Activated naive CD8-positive, alpha-beta T cell (primary cell): ENCODE data around the gene SCFD2.

ENCODE experiments used
- H3K27ac Mint-ChIP-seq: one replicate; pipeline ENCODE4 v1.8.0; 2021; ENCODE audit warnings: mixed read lengths
- H3K27me3 Mint-ChIP-seq: one replicate; pipeline ENCODE4 v1.8.0; 2021; ENCODE audit warnings: mixed read lengths
- H3K36me3 Mint-ChIP-seq: one replicate; pipeline ENCODE4 v1.8.0; 2021; ENCODE audit warnings: mixed read lengths
- H3K4me1 Mint-ChIP-seq: one replicate; pipeline ENCODE4 v1.8.0; 2021; ENCODE audit warnings: low read depth, mixed read lengths
- H3K4me3 Mint-ChIP-seq: one replicate; pipeline ENCODE4 v1.8.0; 2021; ENCODE audit warnings: mild to moderate bottlenecking, mixed read lengths
- H3K9me3 Mint-ChIP-seq: one replicate; pipeline ENCODE4 v1.8.0; 2021; ENCODE audit warnings: low read depth, mixed read lengths

Gene SCFD2

DNA sequence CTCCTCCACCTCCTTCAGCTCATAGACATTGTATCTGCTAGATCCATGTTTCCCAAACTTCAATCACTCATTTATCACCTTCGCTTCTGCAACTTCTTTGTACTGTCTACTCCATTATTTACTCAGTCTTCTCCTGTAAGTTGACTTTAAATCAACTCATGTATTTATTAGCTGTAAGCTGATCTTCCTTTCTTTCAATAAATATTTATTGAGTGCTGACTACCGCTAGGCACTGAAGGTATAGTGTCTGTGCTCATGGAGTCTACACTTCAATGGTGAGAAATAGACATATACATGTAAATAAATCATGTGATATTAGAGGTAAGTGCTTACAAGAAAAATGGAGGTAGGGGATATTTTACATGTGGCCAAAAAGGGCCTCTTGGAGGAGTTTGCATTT is 429.1 kb downstream of the SCFD2 start:
- Mint-ChIP-seq H3K27me3 (no peaks in the 10 kb centered on the region), H3K27ac (no peak overlapping the region), H3K36me3 (peaks cover 27% of the 10 kb centered on the region), H3K4me1 (peaks cover 7% of the 10 kb centered on the region), H3K9me3 (no peaks in the 10 kb centered on the region), H3K4me3 (no peak overlapping the region)

DNA sequence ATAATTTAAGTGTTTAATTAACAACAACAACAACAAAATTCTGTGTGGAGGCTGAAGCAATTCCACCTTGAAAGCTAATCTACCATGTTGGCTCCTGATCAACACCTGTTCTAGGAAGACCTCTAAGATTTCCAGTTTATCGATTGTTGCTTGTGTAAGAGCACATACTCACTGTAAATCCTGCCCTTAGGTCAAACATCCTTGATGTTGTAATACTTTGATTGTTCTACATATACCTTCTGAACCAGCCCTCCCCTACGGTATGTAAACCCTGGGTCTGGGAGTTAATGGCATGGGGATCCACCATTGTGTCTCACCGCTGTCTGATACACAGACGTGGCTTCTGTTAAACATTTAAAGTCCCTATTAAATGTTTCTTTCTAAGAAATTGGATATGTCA is 430.5 kb downstream of the SCFD2 start:
- H3K36me3 Mint-ChIP-seq = peaks cover 28% of the 10 kb centered on the region
- H3K27me3 Mint-ChIP-seq = no peaks in the 10 kb centered on the region
- no peak overlapping the region for H3K4me3 Mint-ChIP-seq
- H3K27ac Mint-ChIP-seq = no peak overlapping the region
- H3K4me1 Mint-ChIP-seq = peaks cover 7% of the 10 kb centered on the region
- no peaks in the 10 kb centered on the region for H3K9me3 Mint-ChIP-seq

- H3K9me3 Mint-ChIP-seq = no peaks in the 10 kb centered on the region
- peaks cover 28% of the 10 kb centered on the region for H3K36me3 Mint-ChIP-seq
- H3K27me3 Mint-ChIP-seq = no peaks in the 10 kb centered on the region
- no peak overlapping the region for H3K4me3 Mint-ChIP-seq
- H3K27ac Mint-ChIP-seq = no peak overlapping the region
- peaks cover 7% of the 10 kb centered on the region for H3K4me1 Mint-ChIP-seq
These were observed 432.1 kb downstream of the SCFD2 start for GRCh38 chr4:52933738-52934137.

- no peaks in the 10 kb centered on the region for H3K9me3 Mint-ChIP-seq
- no peak overlapping the region for H3K27ac Mint-ChIP-seq
- H3K27me3 Mint-ChIP-seq = no peaks in the 10 kb centered on the region
- no peak overlapping the region for H3K4me3 Mint-ChIP-seq
- H3K36me3 Mint-ChIP-seq = peaks cover 24% of the 10 kb centered on the region
- H3K4me1 Mint-ChIP-seq = peaks cover 7% of the 10 kb centered on the region
These were observed 433.0 kb downstream of the SCFD2 start for GRCh38 chr4:52932591-52933470.

GRCh38 chr4:52931243-52931642 is 434.6 kb downstream of the SCFD2 start:
- no peaks in the 10 kb centered on the region for H3K27me3 Mint-ChIP-seq
- H3K4me3 Mint-ChIP-seq = no peak overlapping the region
- no peaks in the 10 kb centered on the region for H3K9me3 Mint-ChIP-seq
- H3K4me1 Mint-ChIP-seq = peaks cover 7% of the 10 kb centered on the region
- no peak overlapping the region for H3K27ac Mint-ChIP-seq
- peaks cover 16% of the 10 kb centered on the region for H3K36me3 Mint-ChIP-seq

GRCh38 chr4:52926196-52926974 is 439.5 kb downstream of the SCFD2 start:
- Mint-ChIP-seq H3K4me1 (no peaks in the 10 kb centered on the region), H3K4me3 (no peak overlapping the region), H3K27ac (no peak overlapping the region), H3K9me3 (no peaks in the 10 kb centered on the region), H3K27me3 (no peaks in the 10 kb centered on the region), H3K36me3 (peaks cover 11% of the 10 kb centered on the region)

DNA sequence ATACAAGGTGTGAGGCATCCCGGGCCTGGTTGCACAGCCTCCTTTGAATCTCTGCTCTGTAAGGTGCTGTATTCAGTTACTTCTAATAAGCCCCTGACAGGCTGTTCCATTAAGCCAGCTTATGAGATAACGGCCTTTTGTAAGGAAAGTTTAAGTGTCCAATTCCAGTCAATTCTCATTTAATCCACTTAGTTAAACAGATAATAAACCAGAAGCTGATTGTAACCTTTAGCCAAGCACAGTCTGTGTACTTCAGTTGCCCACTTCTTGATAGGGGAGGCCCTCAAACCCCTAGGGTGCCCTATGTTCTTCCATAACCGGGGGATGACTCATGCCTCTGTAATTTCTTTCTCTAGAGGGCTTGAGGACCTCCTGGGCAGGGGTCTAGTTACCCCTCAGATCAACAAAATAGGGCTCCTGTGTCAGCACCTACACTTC is 440.3 kb downstream of the SCFD2 start:
- no peak overlapping the region for H3K4me3 Mint-ChIP-seq
- H3K27me3 Mint-ChIP-seq = no peaks in the 10 kb centered on the region
- H3K4me1 Mint-ChIP-seq = no peaks in the 10 kb centered on the region
- H3K36me3 Mint-ChIP-seq = peaks cover 12% of the 10 kb centered on the region
- no peak overlapping the region for H3K27ac Mint-ChIP-seq
- no peaks in the 10 kb centered on the region for H3K9me3 Mint-ChIP-seq

GRCh38 chr4:52919461-52919860 is 446.4 kb downstream of the SCFD2 start:
- Mint-ChIP-seq H3K9me3 (no peaks in the 10 kb centered on the region), H3K36me3 (peaks cover 9% of the 10 kb centered on the region), H3K4me3 (no peak overlapping the region), H3K4me1 (no peaks in the 10 kb centered on the region), H3K27me3 (no peaks in the 10 kb centered on the region), H3K27ac (no peak overlapping the region)

DNA sequence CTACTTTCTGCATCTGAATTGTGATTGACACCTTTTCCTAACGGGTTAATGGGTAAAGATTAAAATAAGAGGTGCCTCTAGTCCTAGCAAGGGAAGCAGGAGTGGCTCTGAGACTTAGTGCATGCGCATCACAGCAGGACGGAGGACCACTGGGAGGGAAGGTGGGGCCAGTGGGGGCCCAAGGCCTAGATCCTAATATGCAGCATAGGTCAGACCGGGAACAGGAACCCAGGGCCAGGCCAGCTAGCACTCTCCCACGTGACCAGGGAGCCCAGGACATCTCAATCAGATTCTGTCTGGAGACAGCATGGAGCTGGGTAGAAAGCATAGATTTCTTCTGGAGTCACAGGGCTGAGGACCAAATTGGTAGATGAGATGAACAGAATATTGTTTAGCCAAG is 448.0 kb downstream of the SCFD2 start:
- Mint-ChIP-seq H3K4me1 (no peaks in the 10 kb centered on the region), H3K4me3 (no peak overlapping the region), H3K36me3 (peaks cover 9% of the 10 kb centered on the region), H3K27ac (no peak overlapping the region), H3K27me3 (no peaks in the 10 kb centered on the region), H3K9me3 (no peaks in the 10 kb centered on the region)

- Mint-ChIP-seq H3K4me1 (no peaks in the 10 kb centered on the region), H3K4me3 (no peak overlapping the region), H3K27ac (no peak overlapping the region), H3K27me3 (no peaks in the 10 kb centered on the region), H3K9me3 (no peaks in the 10 kb centered on the region), H3K36me3 (peaks cover 10% of the 10 kb centered on the region)
These were observed 450.0 kb downstream of the SCFD2 start for GRCh38 chr4:52915730-52916300.

DNA sequence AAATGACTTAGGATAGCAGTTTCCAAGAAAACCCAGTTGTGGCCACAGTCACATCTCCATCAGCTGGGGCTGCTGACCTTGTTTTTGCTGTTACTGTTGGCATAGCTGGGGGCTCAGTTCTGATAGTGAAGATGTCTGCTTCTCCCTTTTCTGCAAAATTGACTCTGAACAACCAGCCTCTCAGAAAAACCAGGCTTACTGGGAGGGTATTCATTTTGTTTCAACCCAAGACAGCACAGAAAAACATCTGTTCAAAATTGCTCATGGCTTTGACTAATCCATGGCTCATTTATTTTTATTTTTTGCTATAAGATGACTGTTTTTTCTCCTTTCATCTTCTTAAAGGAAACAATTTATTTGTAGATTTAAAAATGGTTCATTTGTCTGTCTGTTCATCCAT is 450.7 kb downstream of the SCFD2 start:
- Mint-ChIP-seq H3K27ac (no peak overlapping the region), H3K4me3 (no peak overlapping the region), H3K4me1 (no peaks in the 10 kb centered on the region), H3K27me3 (no peaks in the 10 kb centered on the region), H3K9me3 (no peaks in the 10 kb centered on the region), H3K36me3 (peaks cover 7% of the 10 kb centered on the region)

GRCh38 chr4:52914051-52914605 is 451.7 kb downstream of the SCFD2 start:
- Mint-ChIP-seq H3K4me3 (no peak overlapping the region), H3K9me3 (no peaks in the 10 kb centered on the region), H3K36me3 (peaks cover 9% of the 10 kb centered on the region), H3K27ac (no peak overlapping the region), H3K27me3 (no peaks in the 10 kb centered on the region), H3K4me1 (no peaks in the 10 kb centered on the region)

DNA sequence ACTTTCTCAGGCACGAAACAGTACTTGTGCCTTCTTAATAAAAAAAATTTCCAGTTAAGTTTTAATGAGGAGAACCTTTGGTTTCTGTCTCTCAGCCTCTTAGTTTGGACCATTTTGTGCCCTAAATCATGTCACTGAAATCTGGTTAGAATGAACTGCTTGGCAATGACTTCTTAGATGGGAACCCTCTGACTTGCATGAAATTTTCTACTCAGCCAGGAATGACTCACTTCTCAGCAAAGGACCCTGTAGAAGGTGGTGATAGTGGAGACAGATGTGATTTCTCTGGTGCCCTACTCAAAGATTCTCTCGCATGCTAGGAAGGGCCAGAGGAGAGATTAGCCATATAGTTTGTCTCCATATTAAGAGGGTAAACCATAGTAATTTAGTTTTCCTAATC is 453.3 kb downstream of the SCFD2 start:
- H3K27me3 Mint-ChIP-seq = no peaks in the 10 kb centered on the region
- no peak overlapping the region for H3K4me3 Mint-ChIP-seq
- H3K4me1 Mint-ChIP-seq = no peaks in the 10 kb centered on the region
- H3K27ac Mint-ChIP-seq = no peak overlapping the region
- peaks cover 8% of the 10 kb centered on the region for H3K36me3 Mint-ChIP-seq
- no peaks in the 10 kb centered on the region for H3K9me3 Mint-ChIP-seq

- H3K4me3 Mint-ChIP-seq = no peak overlapping the region
- no peaks in the 10 kb centered on the region for H3K4me1 Mint-ChIP-seq
- H3K9me3 Mint-ChIP-seq = no peaks in the 10 kb centered on the region
- no peak overlapping the region for H3K27ac Mint-ChIP-seq
- peaks cover 13% of the 10 kb centered on the region for H3K36me3 Mint-ChIP-seq
- H3K27me3 Mint-ChIP-seq = no peaks in the 10 kb centered on the region
These were observed 454.1 kb downstream of the SCFD2 start for GRCh38 chr4:52911684-52912294.
